HL-60/S4 treated with phorbol 12-myristate 13-acetate at 8.2 ng/mL for 4 days and 3 days (cell line): Measurements from ENCODE around the gene SPNS1.
"Not testable (repeated sequence)": the region's sequence is repeated elsewhere in the genome, so short reads cannot be mapped to it uniquely, and the experiment has no call there.

ENCODE experiments used
- in situ Hi-C: fragments of 300-500 bp; cut with MboI; formaldehyde crosslinking; loops from 2 replicates; pipeline ENCODE4 v1.15.0; 2022; ENCODE audit warnings: low sequenced_read_pairs

Gene SPNS1

DNA sequence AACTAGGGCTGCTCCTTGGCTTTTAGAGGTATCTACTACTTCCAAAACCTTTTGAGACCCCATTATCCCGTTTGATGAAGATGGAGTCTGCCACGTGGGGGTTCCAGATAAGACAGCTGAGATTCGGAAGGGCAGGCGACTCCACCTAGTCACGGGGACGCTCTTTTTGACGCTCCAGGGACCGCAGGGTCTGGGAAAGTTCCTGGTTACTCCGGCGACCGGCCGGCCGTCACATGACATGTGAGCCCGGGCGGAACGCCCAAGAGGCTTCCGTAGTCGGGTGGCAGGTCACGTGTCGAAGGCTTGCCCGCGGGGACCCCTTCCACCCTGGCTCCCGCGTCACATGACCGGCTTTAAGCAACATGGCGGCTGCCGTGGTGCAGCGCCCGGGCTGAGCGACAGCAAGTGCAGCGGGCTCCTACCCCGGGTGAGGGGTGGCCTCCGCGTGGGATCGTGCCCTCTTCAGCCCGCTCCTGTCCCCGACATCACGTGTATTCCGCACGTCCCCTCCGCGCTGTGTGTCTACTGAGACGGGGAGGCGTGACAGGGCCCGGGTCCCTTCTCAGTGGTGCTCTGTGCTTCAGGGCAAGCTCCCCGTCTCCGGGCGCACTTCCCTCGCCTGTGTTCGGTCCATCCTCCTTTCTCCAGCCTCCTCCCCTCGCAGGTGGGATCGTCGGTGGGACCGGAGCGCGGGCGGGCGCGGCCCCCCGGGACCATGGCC is at the start of gene SPNS1:
TSS of gene SPNS1 (plus strand) at position 342 of the 721 bp plus-strand sequence. CDS start at position 716, 374 bp downstream.
- in situ Hi-C loops, result no loop called here

DNA sequence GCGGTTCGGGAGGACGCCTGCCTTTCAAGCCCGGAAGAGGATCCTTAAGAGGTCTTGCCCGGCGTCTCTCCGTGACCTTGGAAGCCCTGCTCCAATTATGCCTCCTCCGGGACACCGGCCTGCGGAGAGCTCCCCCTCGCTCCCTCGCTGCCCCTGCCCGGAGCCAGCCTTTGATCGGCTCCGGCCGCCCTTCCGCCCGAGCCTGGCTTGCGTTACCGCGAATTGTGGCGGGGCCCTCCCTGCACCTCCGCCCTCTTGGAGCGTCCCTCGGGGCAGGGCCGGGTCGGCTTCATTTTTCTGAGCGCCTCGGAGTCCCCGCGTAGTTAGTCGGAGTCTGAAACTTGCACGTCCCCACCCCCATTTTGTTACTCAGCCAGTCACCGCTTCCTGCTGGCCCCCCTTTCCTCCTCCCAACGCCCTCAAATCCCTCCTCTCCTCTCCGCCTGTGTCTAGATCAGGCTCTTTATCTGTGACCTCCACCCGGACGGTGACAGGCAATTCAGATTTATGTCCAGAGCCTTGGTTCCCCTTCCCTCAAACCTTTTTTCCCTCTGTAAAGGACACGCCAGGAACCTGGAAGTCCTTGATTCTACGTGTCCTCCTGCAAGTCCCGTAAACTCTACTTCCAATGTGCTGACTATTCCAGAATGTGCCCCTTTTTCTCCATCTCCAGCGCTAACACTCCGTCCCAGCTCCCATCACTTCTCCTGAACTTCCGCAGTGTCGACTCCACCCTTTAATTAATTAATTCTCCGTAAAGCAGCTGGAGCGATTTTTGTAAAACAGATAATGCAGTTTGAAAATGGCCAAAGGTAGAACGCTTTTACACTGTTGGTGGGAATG is 49.0 kb upstream of the SPNS1 start:
- in situ Hi-C loops, result no loop called here

GRCh38 chr16:28926284-28926683 is 48.3 kb upstream of the SPNS1 start:
- in situ Hi-C loops, result not testable (repeated sequence)

DNA sequence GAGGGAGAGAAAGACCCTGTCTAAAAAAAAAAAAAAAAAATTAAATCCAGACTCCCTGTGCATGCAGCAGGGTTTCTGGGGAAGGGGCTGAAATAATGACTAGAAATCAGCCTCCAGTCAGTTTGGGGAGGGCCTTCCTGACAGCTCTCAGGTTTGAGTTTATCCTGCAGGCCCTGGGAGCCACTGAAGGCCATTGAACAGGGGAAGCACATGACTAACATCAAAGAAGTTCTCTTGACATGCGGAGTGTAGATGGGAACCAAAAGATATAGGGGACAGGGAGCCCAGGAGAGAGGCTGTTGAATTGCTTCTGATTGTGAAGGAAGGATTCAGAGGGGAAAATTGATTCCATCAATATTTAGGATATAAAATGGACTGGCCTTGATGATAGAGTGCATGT is 46.8 kb upstream of the SPNS1 start:
- in situ Hi-C loops, result no loop called here

DNA sequence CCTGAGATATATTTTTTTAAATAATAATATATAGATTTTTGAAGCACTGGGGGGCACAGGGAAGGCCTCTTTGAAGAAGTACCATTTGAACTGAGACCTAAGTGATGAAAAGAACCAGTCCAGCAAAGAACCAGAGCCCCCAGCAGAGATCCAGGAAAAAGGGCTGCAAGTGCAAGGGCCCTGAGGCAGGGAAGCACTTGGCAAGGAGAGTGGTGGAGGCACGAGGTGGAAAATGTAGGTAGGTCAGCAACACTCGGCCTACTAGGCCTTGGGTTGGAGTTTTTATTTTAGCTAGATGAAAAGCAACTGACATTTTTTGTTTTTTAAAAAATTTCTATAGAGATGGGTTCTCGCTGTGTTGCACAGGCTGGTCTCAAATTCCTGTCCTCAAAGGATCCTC is 44.4 kb upstream of the SPNS1 start:
- in situ Hi-C loops, result no loop called here

DNA sequence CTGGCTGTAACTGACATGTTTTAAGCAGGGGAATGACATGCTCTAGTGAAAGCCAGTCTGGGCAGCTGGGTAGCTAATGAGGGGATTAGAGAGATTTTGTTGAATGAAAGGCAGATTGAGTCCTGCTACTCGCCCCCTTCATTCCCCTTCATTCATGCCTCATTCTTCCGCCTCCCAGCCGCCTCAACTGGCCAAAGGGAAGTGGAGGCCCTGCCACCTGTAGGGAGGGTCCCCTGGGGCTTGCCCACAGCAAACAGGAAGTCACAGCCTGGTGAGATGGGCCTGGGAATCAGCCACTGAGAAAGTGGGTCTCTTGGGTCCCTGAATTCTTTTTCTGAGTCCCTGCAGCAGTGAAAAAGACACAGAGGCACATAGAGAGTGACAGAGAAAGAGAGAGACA is 43.9 kb upstream of the SPNS1 start:
- in situ Hi-C loops, result no loop called here

- in situ Hi-C loops, result no loop called here
Observed at GRCh38 chr16:28931801-28932225, 42.8 kb upstream of the SPNS1 start, which contains the start of gene CD19. CD19 (plus strand) TSS chr16:28931971; CDS start chr16:28932001, 30 bp downstream.

- in situ Hi-C loops, result no loop called here
Observed at GRCh38 chr16:28932339-28933141, 42.0 kb upstream of the SPNS1 start.

- in situ Hi-C loops, result no loop called here
Observed at GRCh38 chr16:28933171-28933570, 41.4 kb upstream of the SPNS1 start.

DNA sequence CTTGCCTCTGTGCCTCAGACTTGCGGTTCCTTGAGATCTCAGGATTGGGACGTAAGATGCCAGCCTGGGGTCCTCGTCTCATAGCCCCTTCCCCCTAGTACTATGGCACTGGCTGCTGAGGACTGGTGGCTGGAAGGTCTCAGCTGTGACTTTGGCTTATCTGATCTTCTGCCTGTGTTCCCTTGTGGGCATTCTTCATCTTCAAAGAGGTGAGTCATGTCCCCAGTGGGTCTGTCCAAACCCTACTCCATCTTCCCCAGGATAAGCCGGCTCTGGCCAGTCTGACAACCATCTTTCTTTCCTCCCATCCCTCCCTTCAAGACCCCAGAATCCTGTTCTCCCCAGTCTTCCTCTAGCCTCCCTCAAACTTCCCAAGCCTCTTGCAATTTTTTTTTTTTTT is 39.2 kb upstream of the SPNS1 start:
- in situ Hi-C loops, result no loop called here

GRCh38 chr16:28935924-28936783 is 38.4 kb upstream of the SPNS1 start:
- in situ Hi-C loops, result no loop called here

DNA sequence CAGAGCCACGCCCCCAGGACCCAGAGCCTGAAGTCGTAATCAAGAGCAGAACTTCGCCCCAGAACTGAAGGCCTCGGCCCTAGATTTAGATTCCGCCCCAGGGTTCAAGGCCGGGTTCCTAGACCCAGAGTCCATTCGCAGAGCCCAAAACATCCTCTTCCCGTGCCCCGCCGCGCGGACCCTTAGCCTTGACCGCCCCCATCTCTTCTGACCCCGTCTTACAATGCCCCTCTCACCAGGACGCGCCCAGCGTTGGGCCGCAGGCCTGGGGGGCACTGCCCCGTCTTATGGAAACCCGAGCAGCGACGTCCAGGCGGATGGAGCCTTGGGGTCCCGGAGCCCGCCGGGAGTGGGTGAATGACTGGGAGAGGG is 37.8 kb upstream of the SPNS1 start:
- in situ Hi-C loops, result no loop called here

- in situ Hi-C loops, result no loop called here
Observed at GRCh38 chr16:28937222-28937876, 37.2 kb upstream of the SPNS1 start.

- in situ Hi-C loops, result no loop called here
Observed at GRCh38 chr16:28938721-28939120, 35.9 kb upstream of the SPNS1 start.

- in situ Hi-C loops, result not testable (repeated sequence)
Observed at GRCh38 chr16:28939825-28940224, 34.8 kb upstream of the SPNS1 start.

DNA sequence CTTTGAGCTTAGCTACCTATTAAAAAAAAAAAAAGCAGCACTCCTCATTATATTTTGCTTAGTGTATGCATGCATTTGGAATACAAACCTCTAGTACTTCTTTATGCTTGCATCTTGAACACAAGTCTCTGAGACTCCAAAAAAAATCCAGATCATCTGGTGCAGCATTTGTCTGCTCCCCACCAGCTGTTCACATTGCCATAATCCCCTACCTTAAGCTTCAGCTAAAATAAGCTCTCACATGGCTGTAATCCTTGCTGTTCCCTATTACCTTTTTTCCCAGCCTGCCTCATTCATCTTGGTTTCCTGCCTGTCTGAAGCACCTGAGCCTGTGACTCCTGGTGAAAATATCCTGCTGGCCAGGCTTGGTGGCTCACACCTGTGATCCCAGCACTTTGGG is 31.3 kb upstream of the SPNS1 start:
- in situ Hi-C loops, result no loop called here

DNA sequence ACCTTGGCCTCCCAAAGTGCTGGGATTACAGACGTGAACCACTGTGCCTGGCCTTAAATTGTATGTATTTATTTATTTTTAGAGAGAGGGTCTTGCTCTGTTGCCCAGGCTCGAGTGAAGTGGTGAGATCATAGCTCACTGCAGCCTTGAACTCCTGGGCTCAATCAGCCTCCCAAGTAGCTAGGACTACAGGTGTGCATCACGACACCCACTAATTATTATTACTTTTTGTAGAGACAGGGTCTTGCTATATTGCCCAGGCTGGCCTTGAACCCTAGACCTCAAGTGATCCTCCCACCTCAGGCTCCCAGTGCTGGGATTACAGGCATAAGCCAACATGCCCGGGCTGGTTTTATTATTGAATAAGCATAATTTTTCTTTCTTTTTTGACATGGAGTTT is 27.9 kb upstream of the SPNS1 start:
- in situ Hi-C loops, result no loop called here

DNA sequence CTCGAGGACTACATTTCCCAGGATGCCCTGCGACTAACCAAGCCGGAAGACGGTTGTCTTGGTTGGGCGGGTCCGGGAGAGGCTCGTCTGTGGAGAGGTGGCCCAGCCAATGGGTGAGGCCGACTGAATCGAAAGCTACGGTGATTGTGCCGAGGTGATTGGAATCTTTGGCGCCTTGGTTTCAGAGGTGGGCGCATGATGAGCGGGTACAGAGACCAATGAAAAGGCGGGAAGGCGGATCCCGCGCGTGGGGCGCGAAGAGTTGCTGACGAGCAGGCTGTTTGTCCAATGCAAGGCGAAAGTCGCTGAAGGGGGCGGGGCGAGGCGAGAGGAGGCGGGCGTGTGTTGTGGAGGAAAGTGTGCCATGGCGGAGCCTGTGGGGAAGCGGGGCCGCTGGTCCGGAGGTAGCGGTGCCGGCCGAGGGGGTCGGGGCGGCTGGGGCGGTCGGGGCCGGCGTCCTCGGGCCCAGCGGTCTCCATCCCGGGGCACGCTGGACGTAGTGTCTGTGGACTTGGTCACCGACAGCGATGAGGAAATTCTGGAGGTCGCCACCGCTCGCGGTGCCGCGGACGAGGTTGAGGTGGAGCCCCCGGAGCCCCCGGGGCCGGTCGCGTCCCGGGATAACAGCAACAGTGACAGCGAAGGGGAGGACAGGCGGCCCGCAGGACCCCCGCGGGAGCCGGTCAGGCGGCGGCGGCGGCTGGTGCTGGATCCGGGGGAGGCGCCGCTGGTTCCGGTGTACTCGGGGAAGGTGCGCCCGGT is 23.7 kb upstream of the SPNS1 start, which contains the start of gene NFATC2IP:
TSS of gene NFATC2IP (plus strand) at position 290 of the 762 bp plus-strand sequence. CDS start at position 365, 75 bp downstream.
- in situ Hi-C loops, result no loop called here

DNA sequence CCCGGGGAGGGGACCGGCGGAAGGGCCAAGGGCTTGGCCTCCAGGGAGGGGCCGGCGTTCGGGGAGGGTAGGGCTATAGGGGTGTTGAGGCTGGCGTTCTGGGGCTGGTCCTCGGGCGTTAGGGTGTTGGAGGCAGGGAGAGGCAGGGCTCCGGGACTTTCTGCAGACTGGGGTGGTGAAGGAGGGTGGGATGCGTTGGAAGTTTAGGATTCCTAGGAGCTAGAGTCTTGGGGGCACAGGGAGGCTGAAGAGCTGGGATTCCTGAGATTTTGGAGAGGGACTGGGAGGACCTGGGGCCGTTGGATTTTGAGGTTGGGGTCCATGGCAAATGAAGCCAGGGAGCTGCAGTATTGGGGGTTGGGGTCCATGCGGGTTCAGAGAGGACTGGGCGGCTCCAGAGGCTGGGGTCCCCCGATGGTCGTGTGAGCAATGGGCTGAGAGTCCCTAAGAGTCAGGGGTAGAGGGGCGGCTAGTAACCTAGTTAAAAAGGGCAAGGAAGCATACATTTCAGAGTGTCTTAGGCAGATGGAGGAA is 23.1 kb upstream of the SPNS1 start:
- in situ Hi-C loops, result no loop called here
